ENCODE measurements around the gene FRMD8.

DNA sequence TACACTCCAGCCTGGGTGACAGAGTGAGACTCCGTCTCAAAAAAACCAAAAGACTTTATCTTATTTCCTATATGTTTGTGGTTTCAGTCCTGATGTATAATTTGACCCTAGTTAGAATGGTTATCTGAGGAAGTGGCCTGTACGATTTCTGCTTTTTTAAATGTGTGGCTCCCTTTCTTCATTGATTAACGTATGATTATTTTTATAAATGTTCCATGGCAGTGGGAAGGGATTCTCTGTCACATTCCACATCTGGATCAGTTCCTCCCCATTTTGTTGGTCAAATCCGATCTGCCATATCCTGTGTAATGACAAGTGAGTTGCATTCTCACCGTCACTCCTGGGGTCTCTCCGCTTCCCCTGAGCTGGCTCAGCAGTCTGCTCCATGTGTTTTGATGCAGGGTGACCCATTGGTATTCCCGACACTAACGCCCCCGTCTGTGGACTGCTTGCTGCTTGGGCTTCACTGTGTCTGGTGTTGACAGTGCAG lies 56.5 kb downstream of the FRMD8 start:
- TF ChIP-seq, protein P1, sequence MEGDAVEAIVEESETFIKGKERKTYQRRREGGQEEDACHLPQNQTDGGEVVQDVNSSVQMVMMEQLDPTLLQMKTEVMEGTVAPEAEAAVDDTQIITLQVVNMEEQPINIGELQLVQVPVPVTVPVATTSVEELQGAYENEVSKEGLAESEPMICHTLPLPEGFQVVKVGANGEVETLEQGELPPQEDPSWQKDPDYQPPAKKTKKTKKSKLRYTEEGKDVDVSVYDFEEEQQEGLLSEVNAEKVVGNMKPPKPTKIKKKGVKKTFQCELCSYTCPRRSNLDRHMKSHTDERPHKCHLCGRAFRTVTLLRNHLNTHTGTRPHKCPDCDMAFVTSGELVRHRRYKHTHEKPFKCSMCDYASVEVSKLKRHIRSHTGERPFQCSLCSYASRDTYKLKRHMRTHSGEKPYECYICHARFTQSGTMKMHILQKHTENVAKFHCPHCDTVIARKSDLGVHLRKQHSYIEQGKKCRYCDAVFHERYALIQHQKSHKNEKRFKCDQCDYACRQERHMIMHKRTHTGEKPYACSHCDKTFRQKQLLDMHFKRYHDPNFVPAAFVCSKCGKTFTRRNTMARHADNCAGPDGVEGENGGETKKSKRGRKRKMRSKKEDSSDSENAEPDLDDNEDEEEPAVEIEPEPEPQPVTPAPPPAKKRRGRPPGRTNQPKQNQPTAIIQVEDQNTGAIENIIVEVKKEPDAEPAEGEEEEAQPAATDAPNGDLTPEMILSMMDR (IDR thresholded peaks at IDR 0.05; ENCODE audit: extremely low read depth in 1 of 2, insufficient read depth in 1 of 2, low read depth in 1 of 2, low read length in 2 of 2) = no peak
- TF ChIP-seq EZH2 (IDR thresholded peaks at IDR 0.05; ENCODE audit: borderline replicate concordance, low read depth, low read length, severe bottlenecking) (no peak), POLR2A (IDR thresholded peaks at IDR 0.05; ENCODE audit: low read depth, low read length) (peak; percentile 33), MAX (IDR thresholded peaks at IDR 0.05; ENCODE audit: insufficient read depth, insufficient read length) (no peak), MYC (IDR thresholded peaks at IDR 0.05; ENCODE audit: low read depth, low read length) (no peak), POLR2AphosphoS5 (IDR thresholded peaks at IDR 0.05; ENCODE audit: insufficient read depth, low read depth, low read length) (peak; percentile 17), JUN (IDR thresholded peaks at IDR 0.05; ENCODE audit: borderline replicate concordance, insufficient read depth, insufficient read length, low read depth) (no peak), FOS (IDR thresholded peaks at IDR 0.05; ENCODE audit: borderline replicate concordance, insufficient read depth, low read length) (no peak)
